GM12865 (cell line): ENCODE results near the gene CTCFL.
"Not testable (repeated sequence)": the region's sequence is repeated elsewhere in the genome, so short reads cannot be mapped to it uniquely, and the experiment has no call there.

ENCODE experiments used
- DNase-seq: peaks from one replicate; pipeline ENCODE4 v3.0.0; 2010; ENCODE audit warnings: low read depth
- H3K4me3 ChIP-seq: 2 replicates; pipeline ENCODE4 v1.5.1; 2011; ENCODE audit warnings: mild to moderate bottlenecking, low read depth, low read length, control low read depth
- TF ChIP-seq, protein P1 (sequence below): IDR thresholded peaks from 2 replicates; pipeline ENCODE4 v1.5.1; 2011; ENCODE audit warnings: low read length, control low read depth, low read depth, inconsistent platforms; ENCODE audit not compliant: insufficient read depth; ENCODE audit errors: missing control alignments

CTCFL gene

DNA sequence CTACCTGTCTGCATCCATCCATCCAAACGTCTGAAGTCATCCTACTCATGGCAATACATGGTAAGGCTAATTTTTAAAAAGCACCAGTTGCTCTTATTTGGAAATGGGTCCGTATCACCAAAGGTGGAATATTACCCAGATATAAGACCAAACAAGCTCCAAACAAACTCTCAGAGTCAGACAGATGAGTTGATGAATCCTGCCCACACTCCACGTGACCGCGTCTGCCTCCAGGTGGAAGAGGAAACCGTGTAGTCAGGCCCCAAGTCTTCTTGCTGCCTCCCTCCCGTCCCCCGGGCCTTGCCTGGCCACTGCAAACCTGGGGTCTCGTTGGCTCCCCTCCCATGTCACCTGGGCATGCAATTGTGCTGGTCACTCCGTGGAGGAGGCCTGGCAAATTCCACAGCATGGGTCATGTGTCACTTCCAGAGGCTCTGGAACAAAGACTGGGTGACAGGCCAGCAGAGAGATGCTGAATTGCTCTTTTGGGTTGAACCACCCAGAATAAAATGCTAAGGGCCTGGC lies 31.8 kb downstream of the CTCFL start:
- TF ChIP-seq, protein P1, sequence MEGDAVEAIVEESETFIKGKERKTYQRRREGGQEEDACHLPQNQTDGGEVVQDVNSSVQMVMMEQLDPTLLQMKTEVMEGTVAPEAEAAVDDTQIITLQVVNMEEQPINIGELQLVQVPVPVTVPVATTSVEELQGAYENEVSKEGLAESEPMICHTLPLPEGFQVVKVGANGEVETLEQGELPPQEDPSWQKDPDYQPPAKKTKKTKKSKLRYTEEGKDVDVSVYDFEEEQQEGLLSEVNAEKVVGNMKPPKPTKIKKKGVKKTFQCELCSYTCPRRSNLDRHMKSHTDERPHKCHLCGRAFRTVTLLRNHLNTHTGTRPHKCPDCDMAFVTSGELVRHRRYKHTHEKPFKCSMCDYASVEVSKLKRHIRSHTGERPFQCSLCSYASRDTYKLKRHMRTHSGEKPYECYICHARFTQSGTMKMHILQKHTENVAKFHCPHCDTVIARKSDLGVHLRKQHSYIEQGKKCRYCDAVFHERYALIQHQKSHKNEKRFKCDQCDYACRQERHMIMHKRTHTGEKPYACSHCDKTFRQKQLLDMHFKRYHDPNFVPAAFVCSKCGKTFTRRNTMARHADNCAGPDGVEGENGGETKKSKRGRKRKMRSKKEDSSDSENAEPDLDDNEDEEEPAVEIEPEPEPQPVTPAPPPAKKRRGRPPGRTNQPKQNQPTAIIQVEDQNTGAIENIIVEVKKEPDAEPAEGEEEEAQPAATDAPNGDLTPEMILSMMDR = no peak
- H3K4me3 ChIP-seq = no peak overlapping the region
- no peak for DNase-seq

- TF ChIP-seq, protein P1 = no peak
- DNase-seq = no peak
- H3K4me3 ChIP-seq = no peak overlapping the region
These were observed 33.6 kb downstream of the CTCFL start for GRCh38 chr20:57491373-57491772.

DNA sequence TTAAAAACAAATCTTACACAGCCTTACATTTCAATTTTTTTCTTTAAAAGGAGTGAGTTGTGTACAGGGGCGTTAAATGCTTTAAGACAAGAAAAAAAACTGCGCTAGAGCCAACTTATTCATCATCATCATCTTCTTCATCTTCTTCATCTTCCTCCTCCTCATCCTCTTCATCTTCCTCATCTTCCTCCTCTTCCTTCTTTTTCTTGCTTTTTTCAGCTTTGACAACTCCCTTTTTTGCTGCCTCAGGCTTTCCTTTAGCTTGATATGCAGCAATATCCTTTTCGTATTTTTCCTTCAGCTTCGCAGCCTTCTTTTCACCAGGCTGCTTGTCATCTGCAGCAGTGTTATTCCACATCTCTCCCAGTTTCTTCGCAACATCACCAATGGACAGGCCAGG lies 36.7 kb downstream of the CTCFL start:
- H3K4me3 ChIP-seq, DNase-seq: not testable (repeated sequence)

DNA sequence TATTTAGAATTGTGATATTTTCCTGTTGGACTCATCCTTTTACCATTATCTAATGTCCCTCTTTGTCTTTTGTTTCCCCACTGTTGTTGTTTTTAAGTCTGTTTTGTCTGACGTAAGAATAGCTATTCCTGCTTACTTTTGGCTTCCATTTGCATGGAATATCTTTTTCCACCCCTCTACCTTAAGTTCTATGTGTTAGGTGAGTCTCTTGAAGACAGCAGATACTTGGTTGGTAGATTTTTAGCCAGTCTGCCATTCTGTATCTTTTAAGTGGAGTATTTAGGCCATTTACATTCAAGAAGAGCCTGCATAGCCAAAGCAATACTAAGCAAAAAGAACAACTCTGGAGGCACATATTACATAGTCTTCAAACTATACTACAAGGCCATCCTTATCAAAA lies 39.2 kb downstream of the CTCFL start:
- no peak overlapping the region for H3K4me3 ChIP-seq
- DNase-seq = no peak
- TF ChIP-seq, protein P1 = no peak

GRCh38 chr20:57484772-57485171 lies 40.2 kb downstream of the CTCFL start:
- no peak overlapping the region for H3K4me3 ChIP-seq
- DNase-seq = no peak
- TF ChIP-seq, protein P1 = no peak

GRCh38 chr20:57483287-57484050 lies 41.5 kb downstream of the CTCFL start:
- peak; percentile 93 for DNase-seq
- TF ChIP-seq, protein P1 = no peak
- peak overlapping the region; percentile 38 for H3K4me3 ChIP-seq

GRCh38 chr20:57482796-57483195 lies 42.1 kb downstream of the CTCFL start:
- TF ChIP-seq, protein P1 = no peak
- no peak overlapping the region; the same call in 1 of the 2 replicates for H3K4me3 ChIP-seq
- DNase-seq = no peak
